ENCODE results near the gene FREM3.
"Not testable (repeated sequence)": the region's sequence is repeated elsewhere in the genome, so short reads cannot be mapped to it uniquely, and the experiment has no call there.

FREM3 gene

GRCh38 chr4:143564472-143564871 lies 136.0 kb downstream of the FREM3 start:
- no peak for DNase-seq

DNA sequence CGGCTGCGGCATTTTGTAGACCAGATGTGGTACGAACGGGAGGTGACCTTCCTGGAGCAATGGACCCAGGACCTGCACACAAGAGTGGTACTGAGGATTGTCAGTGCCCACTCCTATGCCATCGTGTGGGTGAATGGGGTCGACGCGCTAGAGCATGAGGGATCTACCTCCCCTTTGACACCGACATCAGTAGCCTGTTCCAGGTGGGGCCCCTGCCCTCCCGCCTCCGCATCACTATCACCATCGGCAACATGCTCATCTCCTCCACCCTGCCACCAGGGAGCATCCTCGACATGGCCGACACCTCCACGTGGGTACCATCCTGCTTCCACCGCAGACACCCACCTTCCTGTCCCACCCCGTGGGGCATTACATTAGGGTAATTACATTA lies 140.7 kb downstream of the FREM3 start:
- peak; percentile 1 for DNase-seq

DNA sequence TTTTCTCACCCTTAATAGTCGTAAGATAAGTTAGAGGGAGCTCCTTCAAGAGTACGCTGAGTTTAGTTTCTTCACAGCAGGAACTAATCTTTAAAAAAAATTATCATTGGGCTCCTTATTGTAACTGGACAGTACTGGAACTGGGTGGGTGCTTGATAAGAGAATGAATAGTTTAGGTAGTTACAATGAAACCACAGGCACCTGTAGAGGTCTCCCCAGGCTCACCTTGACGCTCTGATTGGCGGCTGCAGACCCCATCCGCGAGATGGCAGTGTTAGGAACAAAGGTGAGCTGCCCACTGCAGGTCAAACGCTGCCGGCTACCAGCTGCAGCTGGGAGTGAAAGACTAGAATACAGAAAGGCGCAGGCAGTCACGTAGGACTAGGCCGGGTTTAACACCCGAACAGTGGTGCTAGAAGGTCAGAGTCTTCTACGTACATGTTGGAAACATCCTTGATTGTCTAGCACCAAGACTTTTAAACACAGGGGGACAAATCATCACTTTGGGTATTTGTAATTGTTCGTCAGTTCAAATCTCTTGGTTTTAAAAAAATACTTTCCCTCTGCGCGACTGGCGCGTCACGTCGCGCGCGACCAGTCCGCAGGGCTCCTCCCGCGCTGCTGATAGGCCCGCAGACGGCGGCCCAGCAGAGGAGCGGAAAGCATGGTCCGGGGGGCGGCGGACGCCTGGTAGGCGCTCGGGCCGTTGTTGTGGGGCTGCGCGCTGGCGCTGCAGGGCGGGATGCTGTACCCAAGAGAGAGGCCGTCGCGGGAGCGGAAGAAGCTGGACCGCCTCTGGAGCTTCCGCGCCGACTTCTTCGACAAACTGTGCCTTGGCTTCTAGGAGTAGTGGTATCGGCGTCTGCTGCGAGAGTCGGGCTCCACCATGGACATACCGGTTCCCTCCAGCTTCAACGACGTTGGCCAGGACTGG lies 141.4 kb downstream of the FREM3 start:
- peak; percentile 47 for DNase-seq

DNA sequence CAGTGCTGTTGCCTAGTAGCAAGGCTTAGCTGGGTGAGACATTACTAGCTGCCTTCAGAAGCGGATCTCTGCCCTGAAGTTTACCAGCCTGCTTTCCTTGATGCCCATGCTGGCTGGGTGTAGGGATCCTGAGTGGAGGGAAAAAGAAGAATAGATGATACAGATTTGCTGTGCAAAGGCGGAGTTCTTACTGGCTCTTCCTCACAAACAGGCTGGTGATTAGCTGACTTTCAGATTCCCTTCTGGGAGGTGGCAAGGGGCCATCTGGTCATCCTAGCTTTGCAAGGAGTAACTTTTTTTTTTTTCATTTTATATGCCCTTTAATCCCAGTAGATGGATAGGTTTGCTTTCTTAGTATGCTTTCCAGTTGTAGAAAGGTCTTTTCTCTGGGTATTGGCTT lies 142.2 kb downstream of the FREM3 start:
- no peak for DNase-seq

GRCh38 chr4:143555676-143556075 lies 144.8 kb downstream of the FREM3 start:
- no peak for DNase-seq

GRCh38 chr4:143554728-143555597 lies 145.5 kb downstream of the FREM3 start:
- no peak for DNase-seq

DNA sequence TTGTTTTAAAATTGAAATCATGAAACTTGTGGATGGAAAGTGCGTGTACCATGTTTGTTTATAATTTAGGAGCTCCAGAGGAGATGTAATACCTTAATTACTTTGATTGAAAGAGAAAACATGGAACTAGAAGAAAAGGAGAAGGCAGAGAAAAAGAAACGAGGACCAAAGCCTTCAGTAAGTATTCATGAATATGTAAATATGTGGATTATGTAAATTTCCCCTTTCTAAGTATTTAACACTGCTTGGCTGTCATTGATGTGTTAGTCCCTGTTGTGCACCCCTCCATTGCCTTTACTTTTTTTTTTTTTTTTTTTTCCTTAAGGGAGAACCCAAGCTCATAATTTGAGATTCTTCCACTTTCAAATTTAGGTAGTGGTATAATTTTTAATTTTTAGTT lies 150.5 kb downstream of the FREM3 start:
- DNase-seq = no peak

- no peak for DNase-seq
These were observed 160.8 kb downstream of the FREM3 start for GRCh38 chr4:143539670-143540023.

- no peak for DNase-seq
These were observed 161.4 kb downstream of the FREM3 start for GRCh38 chr4:143538979-143539669.

- no peak for DNase-seq
These were observed 168.5 kb downstream of the FREM3 start for GRCh38 chr4:143531788-143532491.

DNA sequence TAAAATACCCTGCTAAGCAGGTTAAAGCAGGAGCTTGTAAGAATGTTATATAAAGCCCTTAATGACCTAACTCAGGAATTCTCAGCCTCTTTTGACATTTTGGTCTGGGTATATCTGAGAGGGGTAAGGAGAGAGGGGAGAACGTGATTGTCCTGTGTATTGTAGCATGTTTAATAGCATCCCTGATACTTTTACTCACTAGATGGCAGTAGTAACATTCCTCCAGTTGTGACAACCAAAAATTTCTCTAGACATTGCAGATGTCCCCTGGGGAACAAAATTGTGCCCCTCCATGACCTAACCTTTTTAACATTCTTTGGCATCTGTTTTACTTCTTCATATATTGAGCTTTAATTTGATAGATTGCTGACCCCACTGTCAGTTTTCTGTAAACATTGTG lies 169.1 kb downstream of the FREM3 start:
- no peak for DNase-seq

- DNase-seq = not testable (repeated sequence)
These were observed 172.4 kb downstream of the FREM3 start for GRCh38 chr4:143528046-143528445.
